ENCODE measurements around the gene ENKD1.

GRCh38 chr16:67672306-67672705 lies 5.8 kb upstream of the ENKD1 start:
- TF ChIP-seq, protein P1, sequence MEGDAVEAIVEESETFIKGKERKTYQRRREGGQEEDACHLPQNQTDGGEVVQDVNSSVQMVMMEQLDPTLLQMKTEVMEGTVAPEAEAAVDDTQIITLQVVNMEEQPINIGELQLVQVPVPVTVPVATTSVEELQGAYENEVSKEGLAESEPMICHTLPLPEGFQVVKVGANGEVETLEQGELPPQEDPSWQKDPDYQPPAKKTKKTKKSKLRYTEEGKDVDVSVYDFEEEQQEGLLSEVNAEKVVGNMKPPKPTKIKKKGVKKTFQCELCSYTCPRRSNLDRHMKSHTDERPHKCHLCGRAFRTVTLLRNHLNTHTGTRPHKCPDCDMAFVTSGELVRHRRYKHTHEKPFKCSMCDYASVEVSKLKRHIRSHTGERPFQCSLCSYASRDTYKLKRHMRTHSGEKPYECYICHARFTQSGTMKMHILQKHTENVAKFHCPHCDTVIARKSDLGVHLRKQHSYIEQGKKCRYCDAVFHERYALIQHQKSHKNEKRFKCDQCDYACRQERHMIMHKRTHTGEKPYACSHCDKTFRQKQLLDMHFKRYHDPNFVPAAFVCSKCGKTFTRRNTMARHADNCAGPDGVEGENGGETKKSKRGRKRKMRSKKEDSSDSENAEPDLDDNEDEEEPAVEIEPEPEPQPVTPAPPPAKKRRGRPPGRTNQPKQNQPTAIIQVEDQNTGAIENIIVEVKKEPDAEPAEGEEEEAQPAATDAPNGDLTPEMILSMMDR (IDR thresholded peaks at IDR 0.05; ENCODE audit: poor library complexity): no peak
- TF ChIP-seq EZH2phosphoT487 (IDR thresholded peaks at IDR 0.05; ENCODE audit: low read depth, severe bottlenecking, unreplicated experiment): no peak
- TF ChIP-seq EZH2 (IDR thresholded peaks at IDR 0.05; ENCODE audit: borderline replicate concordance): no peak
